ENCODE results near the gene CEP164.

GRCh38 chr11:117303101-117303500 is 24.6 kb upstream of the CEP164 start:
- TF ChIP-seq POLR2AphosphoS5 (IDR thresholded peaks at IDR 0.05; ENCODE audit: low read depth, low read length) (0 out of 2 replicates have a peak, but pooled peaks have one; percentile 10), TAF1 (IDR thresholded peaks at IDR 0.05; ENCODE audit: borderline replicate concordance, insufficient read depth, low read length) (no peak), REST (IDR thresholded peaks at IDR 0.05; ENCODE audit: insufficient read depth in 1 of 2, low read depth in 2 of 2, low read length in 2 of 2) (no peak), SIN3A (IDR thresholded peaks at IDR 0.05; ENCODE audit: borderline replicate concordance, insufficient read depth, low read length) (no peak)
